ENCODE data around the gene SCEL.

Gene SCEL

GRCh38 chr13:77565635-77566034, 30.1 kb downstream of the SCEL start:
- Histone ChIP-seq H3K9ac (ENCODE audit: low read length) (no peak overlapping the region), H3K9me3 (ENCODE audit: low read length) (no peaks in the 10 kb centered on the region), H3K27ac (ENCODE audit: low read depth, low read length) (no peak overlapping the region), H3K27me3 (ENCODE audit: control insufficient read depth in 1 of 2, insufficient read depth in 2 of 2, low read length in 2 of 2) (no peaks in the 10 kb centered on the region), H3K4me1 (ENCODE audit: insufficient read depth, low read length) (no peaks in the 10 kb centered on the region), H3K36me3 (ENCODE audit: insufficient read depth, low read length) (no peaks in the 10 kb centered on the region), H3K4me3 (ENCODE audit: low read depth in 1 of 2, low read length in 2 of 2) (no peak overlapping the region)

- Histone ChIP-seq H3K9me3 (ENCODE audit: low read length) (no peaks in the 10 kb centered on the region), H3K27ac (ENCODE audit: low read depth, low read length) (no peak overlapping the region), H3K4me1 (ENCODE audit: insufficient read depth, low read length) (no peaks in the 10 kb centered on the region), H3K27me3 (ENCODE audit: control insufficient read depth in 1 of 2, insufficient read depth in 2 of 2, low read length in 2 of 2) (no peaks in the 10 kb centered on the region), H3K36me3 (ENCODE audit: insufficient read depth, low read length) (no peaks in the 10 kb centered on the region), H3K9ac (ENCODE audit: low read length) (no peak overlapping the region), H3K4me3 (ENCODE audit: low read depth in 1 of 2, low read length in 2 of 2) (no peak overlapping the region)
Observed at GRCh38 chr13:77571956-77572355, 36.5 kb downstream of the SCEL start.

GRCh38 chr13:77574096-77574495, 38.6 kb downstream of the SCEL start:
- Histone ChIP-seq H3K9me3 (ENCODE audit: low read length) (no peaks in the 10 kb centered on the region), H3K9ac (ENCODE audit: low read length) (no peak overlapping the region), H3K27me3 (ENCODE audit: control insufficient read depth in 1 of 2, insufficient read depth in 2 of 2, low read length in 2 of 2) (no peaks in the 10 kb centered on the region), H3K4me1 (ENCODE audit: insufficient read depth, low read length) (no peaks in the 10 kb centered on the region), H3K36me3 (ENCODE audit: insufficient read depth, low read length) (no peaks in the 10 kb centered on the region), H3K27ac (ENCODE audit: low read depth, low read length) (no peak overlapping the region), H3K4me3 (ENCODE audit: low read depth in 1 of 2, low read length in 2 of 2) (no peak overlapping the region)

GRCh38 chr13:77579959-77580358, 44.5 kb downstream of the SCEL start:
- Histone ChIP-seq H3K27ac (ENCODE audit: low read depth, low read length) (no peak overlapping the region), H3K9ac (ENCODE audit: low read length) (no peak overlapping the region), H3K4me1 (ENCODE audit: insufficient read depth, low read length) (no peaks in the 10 kb centered on the region), H3K9me3 (ENCODE audit: low read length) (no peaks in the 10 kb centered on the region), H3K36me3 (ENCODE audit: insufficient read depth, low read length) (no peaks in the 10 kb centered on the region), H3K4me3 (ENCODE audit: low read depth in 1 of 2, low read length in 2 of 2) (no peak overlapping the region), H3K27me3 (ENCODE audit: control insufficient read depth in 1 of 2, insufficient read depth in 2 of 2, low read length in 2 of 2) (no peaks in the 10 kb centered on the region)

- no peaks in the 10 kb centered on the region for H3K9me3 ChIP-seq (ENCODE audit: low read length)
- no peaks in the 10 kb centered on the region for H3K4me1 ChIP-seq (ENCODE audit: insufficient read depth, low read length)
- no peak overlapping the region for H3K27ac ChIP-seq (ENCODE audit: low read depth, low read length)
- no peaks in the 10 kb centered on the region for H3K27me3 ChIP-seq (ENCODE audit: control insufficient read depth in 1 of 2, insufficient read depth in 2 of 2, low read length in 2 of 2)
- H3K36me3 ChIP-seq (ENCODE audit: insufficient read depth, low read length) = no peaks in the 10 kb centered on the region
- no peak overlapping the region for H3K9ac ChIP-seq (ENCODE audit: low read length)
- no peak overlapping the region for H3K4me3 ChIP-seq (ENCODE audit: low read depth in 1 of 2, low read length in 2 of 2)
Observed at GRCh38 chr13:77580748-77581147, 45.2 kb downstream of the SCEL start.

- no peak overlapping the region for H3K9ac ChIP-seq (ENCODE audit: low read length)
- no peaks in the 10 kb centered on the region for H3K9me3 ChIP-seq (ENCODE audit: low read length)
- H3K27ac ChIP-seq (ENCODE audit: low read depth, low read length) = no peak overlapping the region
- H3K36me3 ChIP-seq (ENCODE audit: insufficient read depth, low read length) = no peaks in the 10 kb centered on the region
- H3K4me1 ChIP-seq (ENCODE audit: insufficient read depth, low read length) = no peaks in the 10 kb centered on the region
- no peaks in the 10 kb centered on the region for H3K27me3 ChIP-seq (ENCODE audit: control insufficient read depth in 1 of 2, insufficient read depth in 2 of 2, low read length in 2 of 2)
- no peak overlapping the region for H3K4me3 ChIP-seq (ENCODE audit: low read depth in 1 of 2, low read length in 2 of 2)
Observed at GRCh38 chr13:77583581-77583980, 48.1 kb downstream of the SCEL start.

- no peaks in the 10 kb centered on the region for H3K27me3 ChIP-seq (ENCODE audit: control insufficient read depth in 1 of 2, insufficient read depth in 2 of 2, low read length in 2 of 2)
- H3K9ac ChIP-seq (ENCODE audit: low read length) = no peak overlapping the region
- no peaks in the 10 kb centered on the region for H3K4me1 ChIP-seq (ENCODE audit: insufficient read depth, low read length)
- H3K36me3 ChIP-seq (ENCODE audit: insufficient read depth, low read length) = no peaks in the 10 kb centered on the region
- H3K27ac ChIP-seq (ENCODE audit: low read depth, low read length) = no peak overlapping the region
- no peak overlapping the region for H3K4me3 ChIP-seq (ENCODE audit: low read depth in 1 of 2, low read length in 2 of 2)
- no peaks in the 10 kb centered on the region for H3K9me3 ChIP-seq (ENCODE audit: low read length)
Observed at GRCh38 chr13:77584106-77584505, 48.6 kb downstream of the SCEL start.

- no peaks in the 10 kb centered on the region for H3K9me3 ChIP-seq (ENCODE audit: low read length)
- peaks cover 0 to 4% of the 10 kb centered on the region in 2 donors for H3K27me3 ChIP-seq (ENCODE audit: control insufficient read depth in 1 of 2, insufficient read depth in 2 of 2, low read length in 2 of 2)
- no peak overlapping the region for H3K27ac ChIP-seq (ENCODE audit: low read depth, low read length)
- no peak overlapping the region for H3K4me3 ChIP-seq (ENCODE audit: low read depth in 1 of 2, low read length in 2 of 2)
- H3K4me1 ChIP-seq (ENCODE audit: insufficient read depth, low read length) = no peaks in the 10 kb centered on the region
- H3K36me3 ChIP-seq (ENCODE audit: insufficient read depth, low read length) = no peaks in the 10 kb centered on the region
- H3K9ac ChIP-seq (ENCODE audit: low read length) = no peak overlapping the region
Observed at GRCh38 chr13:77595166-77595810, 59.8 kb downstream of the SCEL start.

GRCh38 chr13:77596777-77597176, 61.3 kb downstream of the SCEL start:
- H3K27ac ChIP-seq (ENCODE audit: low read depth, low read length) = no peak overlapping the region
- no peak overlapping the region for H3K4me3 ChIP-seq (ENCODE audit: low read depth in 1 of 2, low read length in 2 of 2)
- H3K27me3 ChIP-seq (ENCODE audit: control insufficient read depth in 1 of 2, insufficient read depth in 2 of 2, low read length in 2 of 2) = no peaks in the 10 kb centered on the region
- H3K9me3 ChIP-seq (ENCODE audit: low read length) = no peaks in the 10 kb centered on the region
- H3K9ac ChIP-seq (ENCODE audit: low read length) = no peak overlapping the region
- H3K4me1 ChIP-seq (ENCODE audit: insufficient read depth, low read length) = no peaks in the 10 kb centered on the region
- no peaks in the 10 kb centered on the region for H3K36me3 ChIP-seq (ENCODE audit: insufficient read depth, low read length)

- Histone ChIP-seq H3K9me3 (ENCODE audit: low read length) (no peaks in the 10 kb centered on the region), H3K4me1 (ENCODE audit: insufficient read depth, low read length) (no peaks in the 10 kb centered on the region), H3K36me3 (ENCODE audit: insufficient read depth, low read length) (no peaks in the 10 kb centered on the region), H3K4me3 (ENCODE audit: low read depth in 1 of 2, low read length in 2 of 2) (no peak overlapping the region), H3K27ac (ENCODE audit: low read depth, low read length) (no peak overlapping the region), H3K27me3 (ENCODE audit: control insufficient read depth in 1 of 2, insufficient read depth in 2 of 2, low read length in 2 of 2) (no peaks in the 10 kb centered on the region), H3K9ac (ENCODE audit: low read length) (no peak overlapping the region)
Observed at GRCh38 chr13:77599351-77599750, 63.8 kb downstream of the SCEL start.

- Histone ChIP-seq H3K27me3 (ENCODE audit: control insufficient read depth in 1 of 2, insufficient read depth in 2 of 2, low read length in 2 of 2) (no peaks in the 10 kb centered on the region), H3K27ac (ENCODE audit: low read depth, low read length) (no peak overlapping the region), H3K9me3 (ENCODE audit: low read length) (no peaks in the 10 kb centered on the region)
Observed at GRCh38 chr13:77600701-77601100, 65.2 kb downstream of the SCEL start.

GRCh38 chr13:77611068-77611467, 75.6 kb downstream of the SCEL start:
- H3K4me1 ChIP-seq (ENCODE audit: insufficient read depth, low read length) = no peaks in the 10 kb centered on the region
- H3K9me3 ChIP-seq (ENCODE audit: low read length) = no peaks in the 10 kb centered on the region
- H3K4me3 ChIP-seq (ENCODE audit: low read depth in 1 of 2, low read length in 2 of 2) = no peak overlapping the region
- no peak overlapping the region for H3K27ac ChIP-seq (ENCODE audit: low read depth, low read length)
- H3K9ac ChIP-seq (ENCODE audit: low read length) = no peak overlapping the region
- no peaks in the 10 kb centered on the region for H3K27me3 ChIP-seq (ENCODE audit: control insufficient read depth in 1 of 2, insufficient read depth in 2 of 2, low read length in 2 of 2)
- no peaks in the 10 kb centered on the region for H3K36me3 ChIP-seq (ENCODE audit: insufficient read depth, low read length)

More at GRCh38 chr13:77600701-77601100, 65.2 kb downstream of the SCEL start:
- Histone ChIP-seq H3K4me3 (ENCODE audit: low read depth in 1 of 2, low read length in 2 of 2) (no peak overlapping the region), H3K4me1 (ENCODE audit: insufficient read depth, low read length) (no peaks in the 10 kb centered on the region), H3K9ac (ENCODE audit: low read length) (no peak overlapping the region), H3K36me3 (ENCODE audit: insufficient read depth, low read length) (no peaks in the 10 kb centered on the region)
